ENCODE results near the gene GPR17.

Gene GPR17

GRCh38 chr2:127609818-127610217 is 36.1 kb upstream of the GPR17 start:
- H3K27me3 Mint-ChIP-seq = no peaks in the 10 kb centered on the region
- peaks cover 11% of the 10 kb centered on the region for H3K4me1 Mint-ChIP-seq (ENCODE audit: low read depth)
- H3K36me3 Mint-ChIP-seq = peaks cover 9% of the 10 kb centered on the region
- H3K9me3 Mint-ChIP-seq (ENCODE audit: low read depth) = peaks cover 6% of the 10 kb centered on the region
- H3K27ac Mint-ChIP-seq = no peak overlapping the region
- no peak overlapping the region for H3K4me3 Mint-ChIP-seq

DNA sequence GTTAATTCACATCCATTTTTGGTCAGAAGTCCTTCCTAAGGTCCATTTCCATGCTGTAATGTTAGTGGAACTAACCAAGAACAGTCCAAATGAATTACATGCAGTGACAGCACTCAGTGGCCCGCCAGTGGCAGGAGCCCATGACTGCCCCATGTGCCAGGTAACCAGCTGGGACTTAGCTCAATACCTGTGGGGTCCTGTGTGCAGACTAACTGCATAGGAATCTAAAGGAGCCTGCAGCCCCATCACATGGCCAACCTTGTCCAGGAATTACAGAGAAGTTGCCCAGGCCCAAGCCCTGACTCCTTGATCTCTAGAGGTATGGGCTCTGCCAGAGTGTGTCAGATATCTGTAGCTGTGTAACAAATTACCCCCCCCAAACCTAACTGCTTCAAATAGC is 35.4 kb upstream of the GPR17 start:
- no peak overlapping the region for H3K27ac Mint-ChIP-seq
- no peak overlapping the region for H3K4me3 Mint-ChIP-seq
- peaks cover 9% of the 10 kb centered on the region for H3K36me3 Mint-ChIP-seq
- peaks cover 18% of the 10 kb centered on the region for H3K4me1 Mint-ChIP-seq (ENCODE audit: low read depth)
- H3K27me3 Mint-ChIP-seq = no peaks in the 10 kb centered on the region
- peaks cover 6% of the 10 kb centered on the region for H3K9me3 Mint-ChIP-seq (ENCODE audit: low read depth)

- Mint-ChIP-seq H3K4me1 (ENCODE audit: low read depth) (peaks cover 25% of the 10 kb centered on the region), H3K27me3 (no peaks in the 10 kb centered on the region), H3K36me3 (peaks cover 9% of the 10 kb centered on the region), H3K27ac (no peak overlapping the region), H3K9me3 (ENCODE audit: low read depth) (peaks cover 6% of the 10 kb centered on the region), H3K4me3 (no peak overlapping the region)
Observed at GRCh38 chr2:127611076-127611925, 34.7 kb upstream of the GPR17 start.

- H3K36me3 Mint-ChIP-seq = peaks cover 9% of the 10 kb centered on the region
- H3K27ac Mint-ChIP-seq = no peak overlapping the region
- H3K4me1 Mint-ChIP-seq (ENCODE audit: low read depth) = peaks cover 35% of the 10 kb centered on the region
- no peak overlapping the region for H3K4me3 Mint-ChIP-seq
- peaks cover 6% of the 10 kb centered on the region for H3K9me3 Mint-ChIP-seq (ENCODE audit: low read depth)
- no peaks in the 10 kb centered on the region for H3K27me3 Mint-ChIP-seq
Observed at GRCh38 chr2:127612111-127612822, 33.7 kb upstream of the GPR17 start.

- Mint-ChIP-seq H3K36me3 (peaks cover 9% of the 10 kb centered on the region), H3K4me1 (ENCODE audit: low read depth) (peaks cover 37% of the 10 kb centered on the region), H3K4me3 (no peak overlapping the region), H3K9me3 (ENCODE audit: low read depth) (peaks cover 6% of the 10 kb centered on the region), H3K27me3 (no peaks in the 10 kb centered on the region), H3K27ac (no peak overlapping the region)
Observed at GRCh38 chr2:127614246-127614645, 31.7 kb upstream of the GPR17 start.

GRCh38 chr2:127614731-127615130 is 31.2 kb upstream of the GPR17 start:
- Mint-ChIP-seq H3K27me3 (no peaks in the 10 kb centered on the region), H3K27ac (no peak overlapping the region), H3K4me3 (no peak overlapping the region), H3K4me1 (ENCODE audit: low read depth) (peaks cover 33% of the 10 kb centered on the region), H3K9me3 (ENCODE audit: low read depth) (peaks cover 6% of the 10 kb centered on the region), H3K36me3 (peaks cover 9% of the 10 kb centered on the region)

DNA sequence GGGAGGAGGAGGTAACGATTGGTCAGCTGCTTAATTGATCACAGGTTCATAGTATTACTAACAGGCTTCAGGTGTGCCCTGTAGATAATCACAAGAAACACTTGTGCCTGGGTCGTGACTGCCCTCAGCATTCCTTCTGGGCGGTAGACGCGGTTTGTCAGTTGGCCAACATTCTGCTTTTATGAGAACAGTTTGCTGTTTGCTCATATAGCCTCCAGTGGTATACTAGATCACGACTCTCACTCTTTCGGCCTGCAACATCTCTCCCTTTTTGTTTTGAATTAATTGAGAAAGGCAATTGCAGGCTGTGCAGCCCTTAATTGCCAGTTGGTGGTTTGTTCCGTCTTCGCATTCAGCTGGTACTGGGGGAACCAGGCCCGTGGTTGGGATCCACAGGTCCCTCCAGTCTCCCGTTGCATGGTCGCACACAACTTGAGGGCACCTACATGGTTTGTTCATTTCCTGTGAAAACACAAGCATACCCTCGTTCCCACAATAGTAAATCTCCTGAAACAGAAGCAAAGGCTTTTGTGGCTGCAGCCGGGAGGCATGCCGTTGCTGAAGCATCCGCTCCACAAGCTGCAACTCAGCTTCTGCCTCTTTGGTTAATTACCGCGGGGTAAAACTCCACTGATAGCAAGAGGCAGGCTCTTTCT is 30.3 kb upstream of the GPR17 start:
- Mint-ChIP-seq H3K36me3 (peaks cover 9% of the 10 kb centered on the region), H3K4me1 (ENCODE audit: low read depth) (peaks cover 28% of the 10 kb centered on the region), H3K27me3 (no peaks in the 10 kb centered on the region), H3K9me3 (ENCODE audit: low read depth) (peaks cover 6% of the 10 kb centered on the region), H3K27ac (peak overlapping the region; percentile 5), H3K4me3 (peak overlapping the region; percentile 60)

DNA sequence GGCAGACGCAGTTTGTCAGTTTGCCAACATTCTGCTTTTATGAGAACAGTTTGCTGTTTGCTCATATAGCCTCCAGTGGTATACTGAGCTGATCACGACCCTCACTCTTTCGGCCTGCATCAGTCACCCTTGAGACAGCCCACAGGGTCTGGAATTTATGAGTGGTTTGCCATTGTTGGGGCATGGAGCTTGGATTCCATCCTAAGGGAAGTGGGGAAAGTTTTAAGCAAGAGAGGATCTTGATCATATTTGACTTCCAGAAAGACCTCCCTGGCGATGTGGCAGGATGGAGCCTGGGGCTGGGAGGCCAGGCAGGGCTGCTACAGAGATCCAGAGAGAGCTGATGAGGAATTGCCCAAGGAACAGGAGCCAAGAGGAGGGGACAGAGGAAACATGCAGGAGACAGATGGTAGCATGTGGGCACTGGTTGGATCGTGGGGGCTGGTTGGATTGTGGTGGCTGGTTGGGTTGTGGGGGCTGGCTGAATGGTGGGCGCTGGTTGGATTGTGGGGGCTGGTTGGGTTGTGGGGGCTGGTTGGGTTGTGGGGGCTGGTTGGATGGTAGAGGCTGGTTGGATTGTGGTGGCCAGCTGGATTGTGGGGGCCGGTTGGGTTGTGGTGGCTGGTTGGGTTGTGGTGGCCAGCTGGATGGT is 27.3 kb upstream of the GPR17 start:
- Mint-ChIP-seq H3K27ac (no peak overlapping the region), H3K27me3 (no peaks in the 10 kb centered on the region), H3K4me1 (ENCODE audit: low read depth) (peaks cover 28% of the 10 kb centered on the region), H3K36me3 (peaks cover 4% of the 10 kb centered on the region), H3K4me3 (no peak overlapping the region), H3K9me3 (ENCODE audit: low read depth) (no peaks in the 10 kb centered on the region)

GRCh38 chr2:127619203-127619590 is 26.8 kb upstream of the GPR17 start:
- Mint-ChIP-seq H3K27me3 (no peaks in the 10 kb centered on the region), H3K9me3 (ENCODE audit: low read depth) (no peaks in the 10 kb centered on the region), H3K27ac (no peak overlapping the region), H3K36me3 (no peaks in the 10 kb centered on the region), H3K4me3 (no peak overlapping the region), H3K4me1 (ENCODE audit: low read depth) (peaks cover 28% of the 10 kb centered on the region)

DNA sequence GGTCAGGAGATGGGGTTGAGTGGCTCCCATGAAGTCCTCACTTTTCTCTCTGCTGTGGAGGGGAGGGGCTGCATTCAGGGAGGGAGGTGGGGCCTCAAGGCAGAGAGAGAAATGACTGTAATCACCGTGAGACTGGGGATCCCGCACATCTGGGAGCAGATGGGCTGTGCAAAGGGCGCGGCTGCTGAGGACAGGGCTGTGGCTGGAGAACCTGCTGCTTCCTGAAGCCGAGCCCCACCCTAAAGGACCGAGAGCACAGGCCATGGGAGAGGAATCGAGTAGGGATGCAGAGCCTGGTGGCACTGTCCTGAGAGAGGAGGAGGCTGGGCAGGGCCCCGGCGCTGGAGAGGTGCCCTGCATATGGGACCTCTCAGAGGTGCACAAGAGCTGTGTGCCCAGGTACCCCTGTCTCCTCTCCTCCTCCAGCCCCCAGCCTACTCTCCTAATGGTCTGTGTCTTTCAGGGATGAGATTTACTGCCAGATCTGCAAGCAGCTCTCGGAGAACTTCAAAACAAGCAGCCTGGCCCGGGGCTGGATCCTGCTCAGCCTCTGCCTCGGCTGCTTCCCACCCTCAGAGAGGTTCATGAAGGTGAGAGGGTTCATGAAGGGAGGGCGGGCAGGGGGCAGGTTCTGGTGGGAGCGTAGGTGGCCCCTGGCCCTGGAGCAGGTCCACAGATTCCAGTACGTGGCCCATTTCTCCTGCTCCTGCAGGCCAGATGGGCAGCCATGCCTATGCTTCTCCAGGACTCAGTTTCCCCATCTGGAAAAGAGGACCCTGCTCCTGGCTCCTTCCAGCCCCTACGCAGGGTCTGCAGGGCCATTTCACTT is 25.9 kb upstream of the GPR17 start:
- Mint-ChIP-seq H3K4me3 (no peak overlapping the region), H3K27ac (no peak overlapping the region), H3K27me3 (no peaks in the 10 kb centered on the region), H3K36me3 (no peaks in the 10 kb centered on the region), H3K9me3 (ENCODE audit: low read depth) (no peaks in the 10 kb centered on the region), H3K4me1 (ENCODE audit: low read depth) (peaks cover 26% of the 10 kb centered on the region)

DNA sequence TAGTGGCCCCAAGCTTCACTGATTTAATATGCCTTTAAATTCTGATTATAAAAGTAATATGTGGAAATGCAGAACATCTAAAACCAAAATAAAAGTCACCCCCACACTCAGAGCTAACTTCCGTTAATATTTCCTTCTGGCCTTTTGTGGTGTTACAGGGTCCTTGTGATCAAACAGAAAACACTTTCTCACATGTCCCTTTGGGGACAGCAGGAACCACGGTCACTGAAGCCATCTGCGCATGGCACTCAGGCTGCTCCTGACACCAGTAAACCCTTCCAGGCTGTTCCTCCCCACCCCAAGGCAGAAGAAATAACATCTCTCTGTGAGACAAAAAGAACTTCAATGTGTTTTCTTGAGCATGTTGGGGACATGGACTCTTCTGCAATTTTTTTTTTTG is 25.1 kb upstream of the GPR17 start:
- Mint-ChIP-seq H3K9me3 (ENCODE audit: low read depth) (no peaks in the 10 kb centered on the region), H3K36me3 (no peaks in the 10 kb centered on the region), H3K27ac (no peak overlapping the region), H3K27me3 (no peaks in the 10 kb centered on the region), H3K4me3 (no peak overlapping the region), H3K4me1 (ENCODE audit: low read depth) (peaks cover 18% of the 10 kb centered on the region)

- Mint-ChIP-seq H3K9me3 (ENCODE audit: low read depth) (no peaks in the 10 kb centered on the region), H3K27me3 (no peaks in the 10 kb centered on the region), H3K4me1 (ENCODE audit: low read depth) (peaks cover 6% of the 10 kb centered on the region), H3K27ac (no peak overlapping the region), H3K4me3 (no peak overlapping the region), H3K36me3 (no peaks in the 10 kb centered on the region)
Observed at GRCh38 chr2:127621981-127622431, 23.9 kb upstream of the GPR17 start.

DNA sequence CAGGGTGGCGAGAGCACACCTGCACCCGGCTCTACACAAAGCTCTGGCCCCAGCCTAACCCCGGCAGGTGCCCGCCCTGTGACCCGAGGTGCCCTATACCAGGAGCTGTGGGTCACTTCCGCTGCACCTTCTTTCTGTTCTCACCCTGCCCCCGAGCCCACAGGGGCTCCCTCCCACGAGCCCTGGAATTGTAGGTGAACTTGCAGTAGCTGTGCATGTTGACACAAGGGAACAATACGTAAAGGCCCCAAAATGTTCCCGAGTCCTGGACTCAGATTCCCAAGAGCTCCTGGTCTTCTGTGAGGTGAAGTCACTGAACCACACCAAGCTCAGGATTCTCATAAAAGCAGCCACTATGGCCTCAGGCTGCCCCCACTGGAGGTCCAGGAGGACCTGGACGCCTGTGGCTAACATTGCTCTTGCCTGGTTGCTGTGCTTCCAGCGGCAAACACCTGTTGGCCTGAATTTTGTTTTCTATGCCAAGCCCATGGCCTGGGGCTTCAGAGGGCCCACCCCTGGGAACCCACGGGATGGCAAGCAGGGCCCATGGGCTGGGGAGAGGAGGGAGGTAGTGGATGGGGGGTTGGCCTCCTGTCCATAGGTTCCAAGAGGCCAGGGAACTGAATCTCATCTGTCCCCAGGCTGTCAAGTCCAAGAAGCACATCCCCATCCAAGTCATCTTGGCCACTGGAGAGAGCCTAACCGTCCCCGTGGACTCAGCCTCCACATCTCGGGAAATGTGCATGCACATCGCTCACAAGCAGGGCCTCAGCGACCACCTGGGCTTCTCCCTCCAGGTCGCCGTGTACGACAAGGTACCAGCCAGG is 23.2 kb upstream of the GPR17 start:
- Mint-ChIP-seq H3K9me3 (ENCODE audit: low read depth) (no peaks in the 10 kb centered on the region), H3K27me3 (no peaks in the 10 kb centered on the region), H3K36me3 (no peaks in the 10 kb centered on the region), H3K4me3 (no peak overlapping the region), H3K27ac (no peak overlapping the region), H3K4me1 (ENCODE audit: low read depth) (peaks cover 2% of the 10 kb centered on the region)

Data from activated naive CD8-positive, alpha-beta T cell (primary cell).